Breast epithelium (tissue), 4 donors: ENCODE data around the gene HIP1. TPM values are rescaled to one million over a fixed set of nuclear protein-coding genes. Genes with fewer than 3 reads are reported as not detected.

Experiments
- DNase-seq, 2 donors: peaks; one replicate each; pipeline ENCODE4 v3.0.0-alpha.2; 2019; ENCODE audit warnings: low spot score in 2 of 2
- H3K27ac ChIP-seq, 2 donors: fragments of 200-600 bp; sonication (generic) in 1 of 2; one replicate each; pipeline ENCODE4 v1.5.1; 2016 to 2019; ENCODE audit warnings: mild to moderate bottlenecking in 1 of 2
- H3K27me3 ChIP-seq, 2 donors: fragments of 200-600 bp; sonication (generic) in 1 of 2; one replicate each; pipeline versions ENCODE4 v1.5.1 to v1.6.0; 2017 to 2019; ENCODE audit warnings: control low read depth in 1 of 2, mild to moderate bottlenecking in 1 of 2
- H3K36me3 ChIP-seq: fragments of 200-600 bp; one replicate; pipeline ENCODE4 v1.5.1; 2019
- H3K4me1 ChIP-seq, 2 donors: fragments of 200-600 bp; sonication (generic); one replicate each; pipeline ENCODE4 v1.5.1; 2016 to 2019; ENCODE audit warnings: control low read depth in 1 of 2
- H3K4me3 ChIP-seq, 3 donors: fragments of 200-600 bp; sonication (generic); 1 replicate in 2 of 3; 2 replicates in 1 of 3; pipeline ENCODE4 v1.5.1; 2016 to 2019; ENCODE audit warnings: mild to moderate bottlenecking in 3 of 3, moderate library complexity in 2 of 3
- H3K9me3 ChIP-seq, 2 donors: fragments of 200-600 bp; sonication (generic) in 1 of 2; one replicate each; pipeline ENCODE4 v1.5.1; 2016 to 2019; ENCODE audit warnings: control low read depth in 1 of 2
- CTCF ChIP-seq, 3 donors: fragments of 450-650 bp; IDR thresholded peaks; one replicate each; pipeline ENCODE4 v1.5.1; 2016 to 2017; ENCODE audit warnings: antibody characterized with exemption in 3 of 3, mild to moderate bottlenecking in 3 of 3, moderate library complexity in 3 of 3
- POLR2A ChIP-seq: fragments of 450-650 bp; IDR thresholded peaks from one replicate; pipeline ENCODE4 v1.6.1; 2016; ENCODE audit warnings: antibody characterized with exemption, mild to moderate bottlenecking, moderate library complexity
- POLR2AphosphoS5 ChIP-seq, 3 donors: sonication (generic); formaldehyde crosslinking; IDR thresholded peaks; one replicate each; pipeline ENCODE4 v1.6.1; 2017; ENCODE audit warnings: antibody characterized with exemption in 3 of 3
- intact Hi-C: fragments of 100-400 bp; cut with DNase I; formaldehyde crosslinking; loops from one replicate; pipeline ENCODE4 v1.15.1; 2023; ENCODE audit warnings: low total_unique reads
- total RNA-seq, 3 donors: library from RNA; depleted of rRNA; stranded (reverse); fragments of >200 nt; gene quantifications; one replicate each; pipeline ENCODE4 v1.1.0, GENCODE V29; 2016

Gene HIP1
- total RNA-seq, 3 donors from 2014 or later: 20.6 to 24.6 (median 23.8) TPM

DNA sequence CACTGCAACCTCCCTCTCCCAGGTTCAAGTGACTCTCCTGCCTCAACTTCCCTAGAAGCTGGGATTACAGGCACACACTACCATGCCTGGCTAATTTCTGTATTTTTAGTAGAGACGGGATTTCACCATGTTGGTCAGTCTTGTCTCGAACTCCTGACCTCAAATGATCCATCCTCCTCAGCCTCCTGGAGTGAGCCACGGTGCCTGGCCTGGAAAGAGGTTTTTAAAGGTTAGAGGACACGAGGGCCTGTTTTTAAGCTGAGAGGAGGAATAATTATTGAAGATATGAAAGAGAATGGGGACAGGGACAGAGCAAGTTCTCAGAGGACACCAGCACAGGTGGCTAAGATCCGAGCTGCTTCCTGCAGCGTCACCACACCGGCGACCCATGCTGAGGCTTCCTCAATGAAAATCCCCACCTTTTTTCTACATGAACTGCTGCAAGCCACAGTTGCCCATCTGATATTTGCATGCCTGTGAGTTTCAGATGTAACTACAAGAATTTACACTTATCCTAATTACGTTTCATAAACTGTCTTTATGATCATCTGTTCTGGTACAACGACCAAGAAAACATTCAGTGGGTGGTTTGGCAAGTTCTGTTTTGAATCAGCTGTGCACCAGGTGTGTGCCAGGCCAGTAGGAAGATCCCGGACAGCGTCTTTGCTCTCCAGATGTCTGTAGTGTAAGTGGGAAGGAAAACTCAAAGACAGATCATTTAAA, 76.0 kb downstream of the HIP1 start:
- intact Hi-C loops: no loop called here
- no peak for DNase-seq
- Histone ChIP-seq H3K27ac (no peak overlapping the region), H3K4me3 (no peak overlapping the region), H3K4me1 (no peaks in the 10 kb centered on the region), H3K27me3 (no peaks in the 10 kb centered on the region), H3K36me3 (no peaks in the 10 kb centered on the region), H3K9me3 (no peaks in the 10 kb centered on the region)
- TF ChIP-seq POLR2AphosphoS5 (IDR thresholded peaks at IDR 0.05) (no peak), CTCF (IDR thresholded peaks at IDR 0.05) (no peak), POLR2A (no peak)

- Histone ChIP-seq H3K4me1 (no peaks in the 10 kb centered on the region), H3K36me3 (no peaks in the 10 kb centered on the region), H3K27ac (no peak overlapping the region), H3K27me3 (no peaks in the 10 kb centered on the region), H3K4me3 (no peak overlapping the region), H3K9me3 (no peaks in the 10 kb centered on the region)
- intact Hi-C loops: no loop called here
- DNase-seq: no peak
- TF ChIP-seq POLR2A (no peak), CTCF (IDR thresholded peaks at IDR 0.05) (no peak), POLR2AphosphoS5 (IDR thresholded peaks at IDR 0.05) (no peak)
Measured at GRCh38 chr7:75660566-75661215, 78.0 kb downstream of the HIP1 start.

DNA sequence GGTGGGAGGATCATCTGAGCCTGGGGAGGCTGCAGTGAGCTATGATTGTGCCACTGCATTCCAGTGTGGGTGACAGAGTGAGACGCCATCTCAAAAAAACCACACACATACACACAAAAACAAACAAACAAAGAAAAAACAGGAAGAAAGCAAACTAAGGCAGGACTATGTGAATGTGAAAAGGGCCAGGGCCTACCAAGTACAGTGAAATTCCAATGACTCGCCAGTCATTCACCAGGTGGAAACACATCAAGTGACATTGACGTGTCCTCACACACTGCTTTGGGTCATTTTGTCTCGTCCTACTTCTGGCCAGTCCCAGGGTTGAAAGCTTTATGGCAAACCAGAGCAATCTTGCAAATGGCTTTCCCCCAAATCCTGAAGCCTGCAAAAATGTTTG, 79.9 kb downstream of the HIP1 start:
- Histone ChIP-seq H3K4me1 (no peaks in the 10 kb centered on the region), H3K27ac (no peak overlapping the region)

GRCh38 chr7:75658369-75658768, 80.4 kb downstream of the HIP1 start:
- intact Hi-C loops: no loop called here
- Histone ChIP-seq H3K27me3 (no peaks in the 10 kb centered on the region), H3K4me1 (no peaks in the 10 kb centered on the region), H3K9me3 (no peaks in the 10 kb centered on the region), H3K4me3 (no peak overlapping the region), H3K36me3 (no peaks in the 10 kb centered on the region), H3K27ac (peak overlapping the region in 1 of 2 donors; percentile 55)
- no peak for DNase-seq
- TF ChIP-seq POLR2AphosphoS5 (IDR thresholded peaks at IDR 0.05) (no peak), POLR2A (no peak), CTCF (IDR thresholded peaks at IDR 0.05) (no peak)

More for the DNA sequence above, 79.9 kb downstream of the HIP1 start:
- H3K27me3 ChIP-seq: no peaks in the 10 kb centered on the region
- no peak for DNase-seq
- no peaks in the 10 kb centered on the region for H3K9me3 ChIP-seq
- no peak overlapping the region for H3K4me3 ChIP-seq
- intact Hi-C loops: no loop called here
- no peak for TF ChIP-seq POLR2AphosphoS5 (IDR thresholded peaks at IDR 0.05)
- no peak for TF ChIP-seq POLR2A
- no peak for TF ChIP-seq CTCF (IDR thresholded peaks at IDR 0.05)
- no peaks in the 10 kb centered on the region for H3K36me3 ChIP-seq

- DNase-seq: no peak
- Histone ChIP-seq H3K4me3 (no peak overlapping the region), H3K27ac (peak overlapping the region in 1 of 2 donors; percentile 55), H3K4me1 (no peaks in the 10 kb centered on the region), H3K27me3 (no peaks in the 10 kb centered on the region), H3K36me3 (no peaks in the 10 kb centered on the region), H3K9me3 (no peaks in the 10 kb centered on the region)
- TF ChIP-seq POLR2AphosphoS5 (IDR thresholded peaks at IDR 0.05): no peak
- no peak for TF ChIP-seq CTCF (IDR thresholded peaks at IDR 0.05)
- no peak for TF ChIP-seq POLR2A
- intact Hi-C loops: no loop called here
Measured at GRCh38 chr7:75657866-75658265, 80.9 kb downstream of the HIP1 start.
